ENCODE results near the gene USP5. TPM values are rescaled to one million over a fixed set of nuclear protein-coding genes. Genes with fewer than 3 reads are reported as not detected.

USP5 gene
- polyA plus RNA-seq, 2 of the 4 experiments (the other 2 are of a cell fraction): 58.6 to 78.2 TPM

DNA sequence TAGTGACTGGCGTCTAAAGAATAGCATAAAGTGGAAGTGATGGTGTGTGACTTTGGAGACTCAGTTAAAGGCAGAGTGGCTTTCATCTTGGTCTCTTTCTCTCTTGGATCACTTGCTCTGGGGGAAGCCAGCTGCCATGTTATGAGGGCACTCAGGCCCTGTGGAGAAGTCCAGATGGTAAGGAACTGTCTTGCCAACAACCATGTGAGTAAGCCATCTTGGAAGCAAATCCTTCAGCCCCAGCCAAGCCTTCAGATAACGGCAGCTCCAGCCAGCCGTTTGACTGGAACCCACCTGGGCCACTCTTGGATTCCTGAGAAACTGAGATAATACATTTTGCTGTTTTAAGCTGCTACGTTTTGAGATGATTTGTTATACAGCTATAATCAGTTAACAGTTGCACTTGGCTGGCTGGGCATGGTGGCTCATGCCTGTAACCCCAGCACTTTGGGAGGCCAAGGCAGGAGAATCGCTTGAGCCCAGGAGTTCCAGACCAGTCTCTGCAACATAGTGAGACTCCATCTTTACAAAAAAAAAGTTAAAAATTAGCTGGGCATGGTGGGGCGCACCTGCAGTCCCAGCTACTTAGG, 45.0 kb downstream of the USP5 start (continued):
- TF ChIP-seq RNF2 (IDR thresholded peaks at IDR 0.05; ENCODE audit: borderline replicate concordance, low read depth) (no peak), RFX5 (IDR thresholded peaks at IDR 0.05) (no peak), CBX8 (IDR thresholded peaks at IDR 0.05) (no peak), POLR2AphosphoS2 (conservative IDR thresholded peaks at IDR 0.05; ENCODE audit: low read length) (no peak), SMC3 (IDR thresholded peaks at IDR 0.05) (no peak), POLR2A (IDR thresholded peaks at IDR 0.05; ENCODE audit: low read length) (no peak)
- TF ChIP-seq, protein P1, sequence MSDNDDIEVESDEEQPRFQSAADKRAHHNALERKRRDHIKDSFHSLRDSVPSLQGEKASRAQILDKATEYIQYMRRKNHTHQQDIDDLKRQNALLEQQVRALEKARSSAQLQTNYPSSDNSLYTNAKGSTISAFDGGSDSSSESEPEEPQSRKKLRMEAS (IDR thresholded peaks at IDR 0.05): no peak

DNA sequence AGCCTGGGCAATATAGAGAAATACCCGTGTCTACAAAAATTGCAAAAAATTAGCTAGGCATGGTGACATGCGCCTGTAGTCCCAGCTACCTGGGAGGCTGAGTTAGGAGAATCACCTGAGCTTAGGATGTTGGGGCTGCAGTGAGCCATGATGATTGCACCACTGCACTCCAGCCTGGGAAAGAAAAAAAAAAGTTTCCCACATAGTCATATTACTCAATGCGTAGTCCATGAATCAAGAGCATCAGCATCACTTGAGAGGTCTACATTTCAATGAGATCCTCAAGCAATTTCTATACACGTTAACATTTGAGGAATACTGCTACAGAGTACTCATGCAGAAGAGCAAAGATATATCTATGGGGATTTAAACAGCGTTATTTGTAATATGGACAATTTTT, 47.5 kb downstream of the USP5 start:
- Histone ChIP-seq H3K9me3 (no peaks in the 10 kb centered on the region), H3K4me2 (no peak overlapping the region), H3K4me1 (peaks cover 5% of the 10 kb centered on the region; the same call in 2 of the 3 replicates), H3K4me3 (no peak overlapping the region), H3K27ac (no peak overlapping the region)
- ATAC-seq (no peak), FAIRE-seq (no peak), DNase-seq (ENCODE audit: low read depth in 1 of 2, low spot score in 1 of 2) (no peak)
- no peak for TF ChIP-seq ESRRA (IDR thresholded peaks at IDR 0.05; ENCODE audit: borderline replicate concordance, low read length)
- TF ChIP-seq BHLHE40 (IDR thresholded peaks at IDR 0.05; ENCODE audit: low read depth, low read length): no peak
- TF ChIP-seq GATA3 (IDR thresholded peaks at IDR 0.05; ENCODE audit: borderline replicate concordance): no peak
- no peak for TF ChIP-seq NPAS2 (CRISPR knock-in tag; IDR thresholded peaks at IDR 0.05; ENCODE audit: borderline replicate concordance)
- TF ChIP-seq POLR2A (IDR thresholded peaks at IDR 0.05; ENCODE audit: low read length): no peak
- no peak for TF ChIP-seq CBX8 (IDR thresholded peaks at IDR 0.05)
- POLR2A ChIA-PET: no interaction called here
- 89% methylated on average over 5 of the region's 5 CpGs for WGBS (ENCODE audit: missing lambda C conversion rate)
- CTCF ChIA-PET: interaction anchor here (1.0 to 22.2 kb wide), 9 partner anchors 8 to 147 kb away, joined by 3 to 232 read pairs (median 6); partner anchors contain the start of genes MLF2, SPSB2 and TPI1

DNA sequence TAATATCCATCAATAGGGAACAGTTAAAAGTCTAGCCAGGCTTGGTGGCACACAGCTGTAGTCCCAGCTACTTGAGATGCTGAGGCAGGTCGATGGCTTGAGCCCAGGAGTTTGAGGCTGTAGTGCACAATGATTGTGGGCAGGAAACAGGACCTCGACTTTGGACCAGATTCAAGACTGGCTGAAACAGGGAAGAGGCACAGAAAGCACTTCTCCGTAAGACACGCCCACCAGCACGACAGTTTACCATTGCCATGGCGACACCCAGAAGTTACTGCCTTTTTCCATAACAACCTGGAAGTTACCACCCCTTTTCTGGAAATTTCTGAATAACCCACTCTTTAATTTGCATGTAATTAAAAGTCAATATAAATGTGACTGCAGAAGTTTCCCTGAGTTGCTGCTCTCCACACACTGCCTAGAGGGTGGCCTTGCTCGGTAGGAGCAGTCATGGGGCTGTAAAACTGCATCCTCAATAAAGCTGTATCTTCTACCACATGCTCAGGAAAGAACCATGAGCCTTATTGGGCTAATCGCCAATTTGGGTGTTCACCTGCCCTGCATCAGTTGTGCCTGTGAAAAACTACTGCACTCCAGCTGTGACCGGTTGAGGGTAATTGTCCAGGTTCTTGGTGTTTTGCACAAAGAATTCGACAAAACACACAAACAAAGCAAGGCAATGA, 48.0 kb downstream of the USP5 start:
- no peak overlapping the region for H3K4me2 ChIP-seq
- H3K27ac ChIP-seq: no peak overlapping the region
- ATAC-seq (no peak), DNase-seq (ENCODE audit: low read depth in 1 of 2, low spot score in 1 of 2) (peak in 1 of 2 experiments; percentile 62), FAIRE-seq (no peak)
- no peak overlapping the region for H3K4me3 ChIP-seq
- H3K9me3 ChIP-seq: no peaks in the 10 kb centered on the region
- TF ChIP-seq NR3C1 (IDR thresholded peaks at IDR 0.05) (no peak), EHMT2 (IDR thresholded peaks at IDR 0.05; ENCODE audit: low read depth) (no peak), RFX5 (IDR thresholded peaks at IDR 0.05) (no peak), EP300 (IDR thresholded peaks at IDR 0.05) (no peak)
- ChIA-PET CTCF (interaction anchor here (1.0 to 22.2 kb wide), 9 partner anchors 8 to 148 kb away, joined by 3 to 232 read pairs (median 6); partner anchors contain the start of genes MLF2, SPSB2 and TPI1), POLR2A (no interaction called here)
- 74% methylated on average over 10 of the region's 10 CpGs for WGBS (ENCODE audit: missing lambda C conversion rate)
- peaks cover 5% of the 10 kb centered on the region; the same call in 2 of the 3 replicates for H3K4me1 ChIP-seq

DNA sequence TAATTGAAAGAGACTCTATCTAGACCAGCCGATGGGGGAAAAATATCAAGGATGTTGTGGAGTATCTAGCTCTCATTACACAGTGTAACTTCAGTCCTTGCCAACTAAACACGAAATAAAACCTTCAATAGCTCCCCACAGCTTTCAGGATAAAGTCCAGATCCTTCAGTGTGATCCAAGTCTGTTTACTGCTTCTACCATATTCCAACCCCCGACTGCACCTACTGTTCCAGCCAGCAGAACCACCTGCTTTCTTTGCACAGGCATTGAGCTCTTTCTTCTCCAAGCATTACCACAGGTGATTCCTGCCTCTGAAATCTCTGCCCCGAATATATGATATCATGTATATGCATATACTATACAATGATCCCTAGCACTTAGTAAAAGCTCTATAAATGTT, 50.5 kb downstream of the USP5 start:
- no peak overlapping the region for H3K4me2 ChIP-seq
- POLR2A ChIA-PET: interaction anchor here (2.5 kb wide), 1 partner anchor 11 kb away, joined by 10 read pairs; no protein-coding TSS in a partner anchor
- ATAC-seq (no peak), DNase-seq (ENCODE audit: low read depth in 1 of 2, low spot score in 1 of 2) (no peak), FAIRE-seq (no peak)
- H3K4me1 ChIP-seq: peaks cover 11% of the 10 kb centered on the region; the same call in 2 of the 3 replicates
- H3K4me3 ChIP-seq: no peak overlapping the region
- 78% methylated on average over 4 of the region's 4 CpGs for WGBS (ENCODE audit: missing lambda C conversion rate)
- H3K9me3 ChIP-seq: no peaks in the 10 kb centered on the region
- CTCF ChIA-PET: interaction anchor here (0.7 to 22.2 kb wide), 6 partner anchors 9 to 35 kb away, joined by 3 to 232 read pairs (median 35); partner anchors contain the start of genes SPSB2 and TPI1
- H3K27ac ChIP-seq: no peak overlapping the region
- TF ChIP-seq MAZ (IDR thresholded peaks at IDR 0.05; ENCODE audit: borderline replicate concordance, low read depth, low read length) (no peak), MYC (IDR thresholded peaks at IDR 0.05; ENCODE audit: borderline replicate concordance, low read length) (no peak), SREBF2 (IDR thresholded peaks at IDR 0.05) (no peak), TP53 (CRISPR knock-in tag; IDR thresholded peaks at IDR 0.05) (no peak), CHD2 (IDR thresholded peaks at IDR 0.05; ENCODE audit: low read length, partially characterized antibody) (no peak), EHF (CRISPR knock-in tag; IDR thresholded peaks at IDR 0.05) (no peak), JUNB (IDR thresholded peaks at IDR 0.05) (no peak), HOXA7 (CRISPR knock-in tag; IDR thresholded peaks at IDR 0.05) (no peak), KDM1A (IDR thresholded peaks at IDR 0.05; ENCODE audit: low read depth) (no peak), FOSL2 (IDR thresholded peaks at IDR 0.05) (no peak), FOSL2 (CRISPR knock-in tag; IDR thresholded peaks at IDR 0.05) (no peak)
- TF ChIP-seq, protein P2, sequence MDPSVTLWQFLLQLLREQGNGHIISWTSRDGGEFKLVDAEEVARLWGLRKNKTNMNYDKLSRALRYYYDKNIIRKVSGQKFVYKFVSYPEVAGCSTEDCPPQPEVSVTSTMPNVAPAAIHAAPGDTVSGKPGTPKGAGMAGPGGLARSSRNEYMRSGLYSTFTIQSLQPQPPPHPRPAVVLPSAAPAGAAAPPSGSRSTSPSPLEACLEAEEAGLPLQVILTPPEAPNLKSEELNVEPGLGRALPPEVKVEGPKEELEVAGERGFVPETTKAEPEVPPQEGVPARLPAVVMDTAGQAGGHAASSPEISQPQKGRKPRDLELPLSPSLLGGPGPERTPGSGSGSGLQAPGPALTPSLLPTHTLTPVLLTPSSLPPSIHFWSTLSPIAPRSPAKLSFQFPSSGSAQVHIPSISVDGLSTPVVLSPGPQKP (IDR thresholded peaks at IDR 0.05; ENCODE audit: low read depth, low read length): no peak
- TF ChIP-seq, protein P3, sequence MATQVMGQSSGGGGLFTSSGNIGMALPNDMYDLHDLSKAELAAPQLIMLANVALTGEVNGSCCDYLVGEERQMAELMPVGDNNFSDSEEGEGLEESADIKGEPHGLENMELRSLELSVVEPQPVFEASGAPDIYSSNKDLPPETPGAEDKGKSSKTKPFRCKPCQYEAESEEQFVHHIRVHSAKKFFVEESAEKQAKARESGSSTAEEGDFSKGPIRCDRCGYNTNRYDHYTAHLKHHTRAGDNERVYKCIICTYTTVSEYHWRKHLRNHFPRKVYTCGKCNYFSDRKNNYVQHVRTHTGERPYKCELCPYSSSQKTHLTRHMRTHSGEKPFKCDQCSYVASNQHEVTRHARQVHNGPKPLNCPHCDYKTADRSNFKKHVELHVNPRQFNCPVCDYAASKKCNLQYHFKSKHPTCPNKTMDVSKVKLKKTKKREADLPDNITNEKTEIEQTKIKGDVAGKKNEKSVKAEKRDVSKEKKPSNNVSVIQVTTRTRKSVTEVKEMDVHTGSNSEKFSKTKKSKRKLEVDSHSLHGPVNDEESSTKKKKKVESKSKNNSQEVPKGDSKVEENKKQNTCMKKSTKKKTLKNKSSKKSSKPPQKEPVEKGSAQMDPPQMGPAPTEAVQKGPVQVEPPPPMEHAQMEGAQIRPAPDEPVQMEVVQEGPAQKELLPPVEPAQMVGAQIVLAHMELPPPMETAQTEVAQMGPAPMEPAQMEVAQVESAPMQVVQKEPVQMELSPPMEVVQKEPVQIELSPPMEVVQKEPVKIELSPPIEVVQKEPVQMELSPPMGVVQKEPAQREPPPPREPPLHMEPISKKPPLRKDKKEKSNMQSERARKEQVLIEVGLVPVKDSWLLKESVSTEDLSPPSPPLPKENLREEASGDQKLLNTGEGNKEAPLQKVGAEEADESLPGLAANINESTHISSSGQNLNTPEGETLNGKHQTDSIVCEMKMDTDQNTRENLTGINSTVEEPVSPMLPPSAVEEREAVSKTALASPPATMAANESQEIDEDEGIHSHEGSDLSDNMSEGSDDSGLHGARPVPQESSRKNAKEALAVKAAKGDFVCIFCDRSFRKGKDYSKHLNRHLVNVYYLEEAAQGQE (IDR thresholded peaks at IDR 0.05): no peak
- TF ChIP-seq, protein P4, sequence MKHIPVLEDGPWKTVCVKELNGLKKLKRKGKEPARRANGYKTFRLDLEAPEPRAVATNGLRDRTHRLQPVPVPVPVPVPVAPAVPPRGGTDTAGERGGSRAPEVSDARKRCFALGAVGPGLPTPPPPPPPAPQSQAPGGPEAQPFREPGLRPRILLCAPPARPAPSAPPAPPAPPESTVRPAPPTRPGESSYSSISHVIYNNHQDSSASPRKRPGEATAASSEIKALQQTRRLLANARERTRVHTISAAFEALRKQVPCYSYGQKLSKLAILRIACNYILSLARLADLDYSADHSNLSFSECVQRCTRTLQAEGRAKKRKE (CRISPR knock-in tag; IDR thresholded peaks at IDR 0.05; ENCODE audit: low read depth): no peak

Measured in A549 (cell line).